ENCODE results near the gene FAM170B.

FAM170B gene

DNA sequence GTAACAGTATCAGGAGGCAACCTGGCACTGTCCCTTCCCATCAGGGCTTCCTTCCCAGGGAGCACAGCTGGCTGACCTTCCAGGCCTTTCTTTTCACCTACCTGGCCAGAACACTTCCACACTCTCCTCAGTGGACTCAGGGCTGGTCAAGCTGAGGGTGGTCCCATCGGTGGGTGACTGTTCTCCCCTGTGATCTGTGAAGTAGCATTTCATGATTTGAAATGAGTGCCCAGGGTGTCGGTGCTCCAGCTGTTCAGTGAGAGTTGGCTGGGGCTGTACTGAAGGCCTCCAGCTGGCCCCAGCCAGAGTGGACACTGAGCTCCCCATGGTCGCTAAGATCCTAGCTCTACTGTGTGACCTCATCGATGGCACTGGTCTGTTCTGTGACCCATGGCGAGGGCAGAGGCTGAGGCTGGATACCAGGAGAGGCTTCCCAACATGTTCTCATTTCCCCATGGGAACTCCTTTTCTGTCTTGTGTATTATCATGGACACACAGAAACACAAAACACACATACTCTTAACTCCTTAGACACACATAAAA, at the start of gene FAM170B:
Gene FAM170B, minus strand, starts transcription at position 316 of the 543 bp plus-strand sequence. Its CDS starts 103 bp downstream, at position 213.
- no peak for DNase-seq

DNA sequence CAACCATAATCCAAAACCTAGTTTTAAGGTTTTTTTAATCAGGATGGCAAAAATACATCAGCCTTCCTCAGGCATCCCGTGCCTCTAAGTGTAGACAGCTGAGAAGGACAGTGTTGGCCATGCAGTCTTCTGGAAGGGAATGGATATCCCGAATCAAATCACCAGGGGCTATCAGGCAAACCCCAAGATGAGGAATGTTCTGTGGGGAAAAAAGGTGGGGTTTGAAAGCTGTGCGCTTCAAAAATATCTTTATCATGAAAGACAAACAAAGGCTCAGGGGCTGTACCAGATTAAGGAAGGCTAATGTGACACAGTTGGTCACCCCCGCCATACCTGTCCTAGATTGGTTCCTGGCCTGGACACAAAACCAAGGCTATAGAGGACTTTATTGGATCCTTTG, 49.0 kb upstream of the FAM170B start:
- DNase-seq = no peak

DNA sequence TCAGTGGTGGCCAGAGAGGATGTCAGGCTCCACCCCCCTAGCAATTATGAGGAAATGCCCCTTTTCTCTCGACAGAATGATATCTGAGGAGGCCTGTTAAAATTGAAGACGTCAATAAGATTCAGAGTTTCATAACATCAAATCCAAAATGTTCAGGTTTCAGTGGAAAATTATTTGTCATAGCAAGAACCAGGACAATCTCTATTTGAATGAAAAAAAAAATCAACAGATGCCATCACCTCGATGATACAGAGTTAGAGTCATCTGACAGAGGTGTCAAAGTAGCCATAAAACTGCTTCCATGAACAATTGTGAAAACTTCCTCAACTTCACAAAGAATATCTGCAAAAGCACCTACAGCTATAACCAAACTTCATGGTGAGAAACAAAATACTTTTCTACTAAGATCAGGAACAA, 46.6 kb upstream of the FAM170B start:
- no peak for DNase-seq

DNA sequence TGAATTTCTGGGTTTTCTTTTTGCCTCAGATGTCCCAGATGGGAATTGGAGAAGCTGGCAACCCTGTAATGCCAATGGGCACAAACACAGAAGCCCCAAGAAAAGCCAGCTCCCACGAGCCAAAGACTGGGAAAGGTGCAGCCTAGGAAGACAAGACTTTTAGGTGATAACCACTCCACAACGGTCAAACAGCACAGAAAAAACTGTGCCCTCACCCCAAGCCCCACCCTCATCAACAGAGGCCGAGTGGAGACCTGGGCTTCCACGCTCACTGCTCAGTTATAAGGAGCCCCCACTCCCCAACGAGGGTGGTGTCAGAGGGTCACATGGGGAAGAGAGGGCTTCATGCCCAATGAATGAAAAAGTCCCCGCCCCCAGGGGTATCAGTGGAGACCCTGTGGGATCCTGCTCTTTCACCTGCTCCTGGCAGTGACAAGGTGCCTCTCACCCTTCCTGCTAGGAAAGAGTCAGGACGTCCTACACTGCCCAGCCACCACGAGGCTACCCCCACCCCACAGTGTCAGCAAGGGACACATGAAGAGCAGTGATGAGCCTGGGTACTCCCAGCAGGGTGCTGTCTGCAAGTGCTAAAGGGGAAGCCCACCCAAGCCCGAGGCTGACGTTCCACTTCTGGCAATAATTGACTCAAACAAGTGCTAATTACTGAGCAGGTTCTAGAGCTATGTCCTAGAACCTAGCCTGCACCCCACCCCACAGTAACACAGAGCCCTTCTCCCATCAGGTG, 46.0 kb upstream of the FAM170B start:
- DNase-seq = no peak

DNA sequence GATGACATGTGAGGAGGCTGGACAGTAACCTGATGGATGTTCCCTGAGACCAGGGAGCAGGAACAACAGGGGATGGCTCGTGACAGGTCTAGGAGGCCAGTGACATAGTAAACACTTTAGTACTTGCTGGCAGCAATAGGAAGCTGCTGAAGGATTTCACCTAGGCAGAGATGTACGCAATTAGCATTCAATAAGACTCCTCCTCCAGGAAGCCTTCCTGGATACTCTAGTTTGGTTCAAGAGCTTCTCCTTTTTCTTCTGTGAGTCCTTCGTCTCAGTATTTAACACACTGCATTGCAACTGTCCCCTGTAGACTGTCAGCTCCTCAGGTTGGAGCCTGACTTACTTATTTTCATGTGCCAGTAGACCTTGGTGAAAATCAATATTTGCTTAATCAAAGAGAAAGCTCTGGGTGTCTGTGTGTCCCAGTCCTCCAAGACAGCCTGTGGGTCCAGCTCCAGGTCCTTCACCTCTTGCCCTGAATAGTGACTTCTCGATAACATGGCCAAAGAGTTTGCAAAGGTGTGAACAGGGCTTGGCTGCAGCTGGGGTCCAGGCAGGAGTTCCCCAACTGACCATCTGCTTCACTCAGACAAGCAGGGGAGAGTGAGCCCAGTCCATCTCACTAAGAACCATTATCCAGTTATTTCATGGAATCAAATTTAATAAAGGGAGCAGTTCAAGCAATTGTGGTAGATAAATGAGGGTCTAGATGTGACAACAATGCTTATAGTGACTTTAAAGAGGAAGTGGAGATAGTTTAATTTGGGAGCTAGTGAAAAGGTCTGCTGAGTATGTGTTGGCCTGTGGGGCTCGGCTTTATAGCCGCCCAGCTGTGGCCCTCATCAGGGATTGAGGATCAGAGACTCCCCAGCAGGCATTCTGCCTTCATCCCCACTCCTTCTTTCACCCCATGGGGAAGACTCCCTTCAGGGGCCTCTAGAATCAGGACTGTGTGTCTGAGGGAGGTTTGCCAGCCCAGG, 45.0 kb upstream of the FAM170B start:
- no peak for DNase-seq

DNA sequence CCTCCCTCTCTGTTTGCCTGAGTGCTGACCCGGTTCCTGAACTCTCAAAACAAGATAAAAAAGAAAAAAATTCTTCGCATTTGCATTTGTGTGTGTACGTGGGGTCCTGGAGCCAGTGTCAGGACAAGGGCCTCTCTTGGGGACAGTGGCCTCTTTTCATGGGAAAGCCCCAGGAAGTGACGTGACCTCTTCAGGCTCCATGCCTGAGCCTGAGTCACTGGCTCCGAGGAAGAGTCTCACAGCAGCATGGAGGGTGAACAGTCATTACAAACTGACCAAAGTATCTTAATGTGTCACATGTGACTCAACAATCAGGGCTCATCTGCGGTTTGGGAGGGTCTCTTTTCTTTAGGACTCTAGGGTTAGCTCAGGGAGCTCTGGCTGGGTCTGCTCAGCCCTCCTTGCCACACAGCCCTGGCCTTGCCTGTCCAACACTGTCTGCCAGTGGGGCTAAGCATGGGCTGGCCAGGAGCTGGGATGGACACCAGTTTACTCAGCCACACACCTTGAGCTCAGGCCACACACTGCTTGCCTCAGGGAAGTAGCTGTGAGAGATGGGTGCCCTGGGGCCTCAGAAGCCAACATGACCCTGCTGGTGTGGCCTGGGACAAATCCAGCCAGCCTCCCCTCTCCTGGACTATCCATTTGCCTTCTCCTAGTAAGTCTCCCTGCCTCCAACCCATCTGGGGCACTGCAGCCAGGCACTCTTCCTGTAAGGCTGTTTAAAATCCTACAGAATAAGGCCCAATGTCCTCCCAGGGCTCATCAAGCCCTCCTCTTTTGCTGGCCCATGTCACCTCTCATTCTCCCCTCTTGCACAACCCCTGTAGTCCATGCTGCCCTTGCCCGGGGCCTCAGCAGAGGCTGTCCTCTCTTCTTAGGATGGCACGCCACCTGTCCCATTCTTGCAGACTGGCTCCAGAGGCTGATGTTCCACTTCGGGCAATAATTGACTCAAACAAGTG, 43.9 kb upstream of the FAM170B start:
- DNase-seq = no peak

DNA sequence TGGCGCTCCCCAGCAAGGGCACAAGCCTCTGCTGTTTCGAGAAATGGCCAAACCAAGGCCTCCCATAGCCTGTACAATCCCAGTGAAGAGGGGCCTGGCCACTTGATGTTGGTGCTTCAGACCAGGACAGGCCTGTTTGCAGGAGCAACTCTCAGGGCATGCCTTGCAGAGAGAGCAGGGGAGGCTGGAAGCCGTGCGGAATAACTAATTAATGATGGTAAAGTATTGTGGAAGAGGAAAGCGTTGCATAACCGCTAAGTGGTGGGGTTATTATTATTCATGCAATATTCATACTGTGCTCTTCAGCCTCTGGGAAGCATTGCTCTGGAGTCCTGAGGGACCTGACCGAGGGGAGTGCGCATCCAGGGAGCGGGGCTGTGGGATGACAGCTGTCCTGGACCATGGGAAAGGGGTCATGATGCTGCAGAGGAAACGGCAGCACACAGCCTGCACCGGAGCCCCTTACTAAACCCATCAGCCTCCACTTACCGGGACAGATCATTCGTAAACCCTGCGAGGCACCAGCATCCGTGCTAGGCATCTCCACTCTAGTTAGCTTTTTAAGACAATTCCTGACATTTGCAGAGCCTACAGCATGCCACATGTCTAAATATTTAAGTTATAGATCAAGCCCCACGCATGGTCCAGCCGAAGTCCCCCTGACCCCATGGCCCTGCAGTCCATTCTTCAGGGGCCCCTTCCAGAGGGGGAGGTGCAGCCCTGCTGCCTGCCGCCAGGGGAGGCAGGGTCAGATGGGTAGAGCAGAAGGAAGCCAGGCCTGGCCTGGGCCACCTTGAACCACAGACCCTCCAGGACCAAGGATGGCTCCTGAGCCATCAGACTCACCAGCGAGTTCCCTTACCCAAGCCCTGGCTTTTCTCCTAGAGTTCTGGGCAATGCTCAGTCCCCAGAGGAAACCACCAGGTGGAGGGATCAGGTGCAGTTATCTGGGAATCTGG, 42.8 kb upstream of the FAM170B start:
- DNase-seq = no peak

DNA sequence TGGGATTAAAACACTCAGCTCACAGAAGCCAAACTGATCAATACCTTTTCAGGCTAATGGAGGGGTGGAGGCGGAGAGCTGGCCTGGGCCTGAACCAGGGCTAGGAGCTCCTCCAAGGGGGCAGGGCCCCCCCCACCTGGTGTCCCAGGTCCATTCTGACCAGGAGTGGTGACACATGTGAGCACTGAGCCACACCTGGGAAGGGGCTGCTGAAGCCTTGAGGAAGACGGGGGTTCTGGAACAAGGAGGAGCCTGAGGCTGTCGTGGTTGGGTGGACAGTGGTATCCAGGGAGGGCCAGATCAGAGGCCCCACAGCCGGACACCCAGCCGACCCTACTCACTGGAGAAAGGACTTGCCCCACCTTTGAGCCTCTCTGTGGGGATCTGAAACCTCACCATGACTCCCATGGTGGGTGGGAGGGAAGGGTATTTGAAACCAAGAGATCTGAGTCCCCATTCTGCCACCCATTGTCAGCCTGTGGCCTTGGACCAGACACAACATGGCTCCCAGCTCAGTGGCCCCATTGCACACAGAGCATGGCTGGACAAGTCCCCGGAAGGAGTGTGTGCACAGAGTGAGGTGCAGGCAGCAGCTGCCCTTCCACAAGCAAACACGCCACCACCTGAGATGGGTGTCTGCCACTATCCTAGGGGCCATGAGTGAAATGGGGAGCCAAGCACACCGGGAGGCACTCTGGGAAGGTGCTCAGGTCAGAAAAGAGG, 41.9 kb upstream of the FAM170B start:
- no peak for DNase-seq

DNA sequence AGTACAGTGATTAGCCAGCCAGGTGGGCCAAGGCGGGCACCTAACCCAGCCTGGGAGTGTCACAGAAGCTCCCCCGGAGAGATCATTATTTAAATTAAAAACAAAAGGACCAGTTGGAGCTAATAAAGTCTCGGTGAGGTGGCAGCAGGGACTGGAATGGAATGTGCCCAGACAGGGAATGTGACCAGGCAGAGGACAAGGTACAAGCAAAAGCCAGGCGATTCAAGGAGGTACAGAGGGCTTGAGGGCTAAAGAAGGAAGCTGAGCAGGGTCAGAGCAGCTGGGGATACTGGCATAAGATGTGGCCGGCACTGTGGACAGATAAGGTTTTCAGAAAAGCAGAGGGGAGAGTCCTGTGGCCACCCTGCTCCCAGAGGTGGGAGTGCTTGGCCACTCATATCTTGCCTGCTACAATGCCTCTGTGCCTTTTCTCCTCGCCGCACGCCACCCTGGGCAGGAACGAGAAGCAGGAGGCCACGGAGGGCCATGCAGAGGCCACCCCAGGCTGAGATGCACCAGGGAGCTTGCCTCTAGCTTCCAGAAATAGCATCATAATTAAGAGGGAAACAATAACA, 41.2 kb upstream of the FAM170B start:
- DNase-seq = no peak

DNA sequence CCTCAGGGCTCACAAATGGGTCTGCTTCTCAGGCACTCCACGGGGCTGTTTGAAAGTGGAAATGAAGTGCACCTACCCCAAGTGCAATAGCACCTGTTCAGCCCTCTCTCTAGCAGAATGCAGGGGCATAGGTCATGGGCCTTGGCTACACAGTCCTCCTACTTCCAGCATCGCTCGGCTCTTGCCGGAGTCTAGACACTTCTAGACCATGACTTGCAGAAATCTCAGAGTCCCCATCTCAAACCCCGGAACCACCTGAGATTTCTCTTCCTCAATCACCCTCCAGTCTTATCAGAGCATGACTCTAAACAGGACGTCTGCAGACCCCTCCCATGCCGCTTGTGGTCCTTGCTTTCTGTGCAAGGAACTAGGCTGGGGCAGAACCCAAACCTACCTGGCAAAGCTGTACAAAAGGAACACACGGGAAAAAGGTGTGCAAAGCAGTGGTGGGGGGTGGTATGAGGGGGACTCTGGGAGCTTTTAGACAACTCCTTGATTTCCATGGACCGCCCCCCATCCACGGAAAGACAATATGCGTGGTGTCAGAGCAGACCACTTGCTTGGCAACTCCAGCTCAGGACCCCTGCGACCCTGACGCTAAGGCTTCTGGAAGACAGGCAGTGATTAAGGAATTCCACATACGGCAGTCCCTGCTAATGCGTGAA, 40.6 kb upstream of the FAM170B start:
- no peak for DNase-seq

DNA sequence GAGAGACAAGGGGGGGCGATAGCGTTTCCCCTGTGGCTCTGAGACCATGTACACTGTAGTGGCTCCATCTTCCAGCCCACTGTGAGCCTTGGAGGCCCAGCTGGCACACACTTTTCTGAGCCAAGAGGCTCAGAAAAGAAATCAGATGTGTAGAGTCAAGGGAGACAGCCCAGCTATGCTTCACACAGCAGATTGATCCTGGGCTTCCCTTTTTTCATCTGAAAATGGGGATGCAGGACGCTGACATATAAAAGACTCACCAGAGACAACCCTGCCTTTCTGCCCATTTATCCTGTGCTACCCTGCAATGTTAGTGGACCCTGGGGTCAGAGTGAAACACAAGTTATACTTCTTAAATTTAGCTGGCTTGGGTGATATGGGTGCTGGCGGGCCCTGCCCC, 40.0 kb upstream of the FAM170B start:
- no peak for DNase-seq

DNA sequence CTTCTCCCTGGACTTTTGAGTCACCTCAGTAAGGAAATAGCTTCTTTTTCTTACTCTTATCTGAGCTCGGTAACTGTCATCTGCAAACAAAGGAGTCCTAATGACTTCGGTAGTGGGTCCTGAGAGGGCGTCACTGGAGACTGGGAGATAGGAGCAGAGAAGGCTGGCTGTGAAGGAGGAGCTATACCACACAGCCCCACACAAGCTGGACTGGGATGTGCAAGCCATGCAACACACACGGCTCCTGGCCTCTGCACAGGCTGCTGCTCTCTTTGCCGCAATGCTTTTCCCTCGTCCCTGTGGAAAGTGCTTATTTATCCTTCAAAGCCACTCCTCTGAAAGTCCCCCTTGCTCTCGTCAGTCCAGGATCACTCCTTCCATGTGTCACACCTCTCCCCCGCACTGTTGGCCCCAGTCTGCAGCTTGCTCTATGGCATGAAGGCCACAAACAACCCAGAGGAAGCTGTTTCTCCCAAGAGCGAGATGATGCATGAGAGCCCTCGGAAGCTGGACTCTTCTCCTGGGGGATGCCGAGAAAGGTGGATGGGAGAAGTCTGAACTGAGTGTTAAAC, 39.5 kb upstream of the FAM170B start:
- no peak for DNase-seq

DNA sequence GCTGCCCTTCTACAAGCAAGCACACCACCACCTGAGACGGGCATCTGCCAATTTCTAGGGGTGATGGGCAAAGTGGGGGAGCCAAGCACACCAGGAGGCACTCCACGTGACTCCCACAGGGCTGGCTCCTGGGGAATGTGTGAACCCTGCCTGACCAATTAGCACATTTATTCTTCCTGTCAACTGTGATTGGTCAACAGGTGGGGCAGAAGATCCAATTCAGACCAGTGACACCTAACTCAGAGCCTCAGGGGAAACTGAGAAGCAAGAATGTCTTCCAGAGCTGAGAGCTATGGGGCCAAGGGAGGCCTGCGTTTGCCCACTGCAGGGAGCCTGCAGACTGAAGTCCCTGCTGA, 38.9 kb upstream of the FAM170B start:
- no peak for DNase-seq

DNA sequence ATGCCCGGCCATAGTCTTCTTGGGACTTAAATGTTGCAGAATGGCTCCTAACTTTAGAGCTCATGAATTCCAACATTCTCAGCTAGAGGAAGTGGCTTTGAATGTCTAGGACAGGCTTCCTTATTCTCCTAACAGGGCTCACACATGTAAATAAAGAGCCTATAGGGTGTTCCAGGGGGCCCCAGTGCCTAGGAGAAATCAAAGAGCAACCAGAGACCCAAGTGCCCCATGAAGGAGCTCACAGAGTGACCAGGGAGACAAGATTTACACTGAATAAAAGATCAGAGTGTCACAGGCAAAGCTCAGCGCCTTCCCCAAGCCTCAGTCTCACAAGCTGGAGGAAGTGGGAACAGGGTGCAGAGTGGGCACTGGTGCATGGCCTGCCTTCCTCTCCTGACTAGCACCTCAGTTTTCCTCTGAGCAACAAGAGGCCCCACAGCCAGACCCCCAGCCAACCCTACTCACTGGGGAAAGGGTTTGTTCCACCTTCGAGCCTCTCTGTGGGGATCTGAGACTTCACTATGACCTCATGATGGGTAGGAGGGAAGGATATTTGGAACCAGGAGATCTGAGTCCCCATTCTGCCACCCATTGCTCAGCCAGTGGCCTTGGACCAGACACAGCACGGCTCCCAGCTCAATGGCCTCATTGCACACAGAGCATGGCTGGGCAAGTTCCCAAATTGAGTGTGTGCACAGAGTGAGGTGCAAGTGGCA, 38.4 kb upstream of the FAM170B start:
- no peak for DNase-seq

DNA sequence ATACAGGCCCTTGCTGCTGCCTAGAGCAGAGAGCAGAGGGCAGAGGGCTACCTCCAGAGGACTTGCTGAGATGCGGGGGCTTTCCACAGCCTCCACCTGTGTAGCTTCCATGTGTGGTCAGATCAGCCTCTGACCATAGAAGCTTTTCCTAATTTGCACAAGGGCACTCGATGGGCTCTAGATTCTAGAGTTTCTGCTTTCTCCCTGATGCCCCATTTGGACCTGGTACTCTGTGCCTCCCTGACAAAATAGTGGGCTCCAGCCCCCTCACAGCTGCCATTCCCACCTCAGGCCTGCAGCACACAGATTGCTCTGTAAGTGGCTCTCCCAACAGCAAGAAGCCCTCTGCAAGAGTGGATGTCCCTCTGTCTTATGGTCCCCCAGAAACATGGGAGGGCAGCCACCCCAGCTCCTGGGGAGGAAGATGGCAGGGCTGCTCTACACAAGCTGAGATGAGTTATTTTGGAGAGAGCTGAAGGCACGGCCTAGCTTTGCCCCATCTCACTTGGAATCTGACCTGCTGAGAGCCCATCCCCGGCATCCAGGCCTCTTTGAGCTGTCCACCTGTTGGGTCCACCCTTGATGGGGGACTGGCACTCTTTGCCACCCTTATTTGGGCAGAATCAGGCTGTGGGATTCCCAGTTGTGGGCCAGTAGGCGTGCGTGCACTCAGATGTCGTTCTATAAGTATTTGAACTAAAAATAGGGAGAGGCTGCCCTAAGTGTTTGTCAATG, 37.7 kb upstream of the FAM170B start:
- DNase-seq = no peak

DNA sequence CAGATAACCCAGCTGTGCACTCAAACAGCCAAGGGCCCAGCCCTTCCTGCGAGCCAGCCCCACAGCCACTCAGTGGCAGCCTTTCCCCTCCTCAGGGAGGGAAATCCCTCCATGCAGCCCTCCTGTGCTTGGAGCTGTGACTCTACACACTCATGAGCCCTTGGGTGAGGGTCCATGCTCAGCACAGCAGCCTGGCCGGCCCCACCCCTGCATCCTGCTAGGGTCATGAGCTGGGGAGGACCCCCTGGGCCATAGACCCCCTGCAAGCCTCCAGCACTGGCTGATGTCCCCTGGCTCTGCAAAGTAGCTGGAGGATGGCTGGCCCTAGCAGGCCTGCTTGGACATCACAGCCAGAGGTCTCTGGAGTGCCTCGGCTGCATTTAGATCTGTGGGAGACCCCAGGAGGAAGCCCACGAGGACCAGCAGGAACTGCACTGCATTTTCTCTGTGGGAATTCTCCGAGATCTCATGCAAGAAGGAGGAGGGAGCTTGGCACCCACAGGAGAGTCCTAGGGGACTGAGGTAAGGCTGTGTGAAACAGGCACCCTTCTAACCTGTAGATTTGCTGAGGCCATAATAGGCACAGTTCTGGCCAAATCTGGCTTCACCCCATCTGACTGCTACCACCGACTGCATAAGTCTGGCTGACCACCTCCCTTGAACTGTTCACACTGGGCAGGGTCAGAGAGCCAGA, 37.0 kb upstream of the FAM170B start:
- DNase-seq = no peak

DNA sequence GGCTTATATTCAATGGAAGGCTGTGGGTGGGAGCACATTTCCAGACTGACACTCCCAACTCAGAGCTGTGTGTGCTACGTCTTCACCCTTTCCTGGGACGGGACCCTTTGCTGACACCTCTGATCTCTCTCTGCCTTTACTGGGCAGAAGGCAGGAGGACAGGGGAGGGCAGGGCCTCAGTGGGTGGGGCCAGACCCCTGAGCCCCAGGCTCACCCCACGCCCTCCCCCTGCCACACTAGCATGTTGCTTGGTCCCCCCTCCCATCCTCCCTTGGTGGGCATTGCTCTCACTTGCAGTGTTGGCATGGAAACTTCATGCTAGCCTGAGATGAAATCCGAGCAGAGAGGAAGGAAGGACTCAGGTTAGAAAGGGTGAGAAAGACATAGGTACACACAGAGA, 36.0 kb upstream of the FAM170B start:
- no peak for DNase-seq

Measured in activated T-cell treated with anti-CD3 and anti-CD28 coated beads, Interleukin-2, amount 50 U/mL, for 1 hour (primary cell).